Osteocyte (in vitro differentiated cells): ENCODE measurements around the gene ALPL. TPM values are rescaled to one million over a fixed set of nuclear protein-coding genes. Genes with fewer than 3 reads are reported as not detected.

Experiments used
- DNase-seq: peaks from one replicate; pipeline ENCODE4 v3.0.0; 2021; ENCODE audit warnings: mixed read lengths; ENCODE audit not compliant: unreplicated experiment; ENCODE audit errors: extremely low spot score
- H3K27ac Mint-ChIP-seq: one replicate; pipeline ENCODE4 v1.8.0; 2021; ENCODE audit warnings: mild to moderate bottlenecking, mixed read lengths; ENCODE audit not compliant: unreplicated experiment
- H3K27me3 Mint-ChIP-seq: one replicate; pipeline ENCODE4 v1.8.0; 2021; ENCODE audit warnings: mixed read lengths; ENCODE audit not compliant: unreplicated experiment
- H3K36me3 Mint-ChIP-seq: one replicate; pipeline ENCODE4 v1.8.0; 2021; ENCODE audit warnings: mixed read lengths; ENCODE audit not compliant: unreplicated experiment
- H3K4me1 Mint-ChIP-seq: one replicate; pipeline ENCODE4 v1.8.0; 2021; ENCODE audit warnings: mixed read lengths; ENCODE audit not compliant: unreplicated experiment
- H3K4me3 Mint-ChIP-seq: one replicate; pipeline ENCODE4 v1.8.0; 2021; ENCODE audit warnings: mild to moderate bottlenecking, moderate library complexity, mixed read lengths; ENCODE audit not compliant: unreplicated experiment
- H3K9me3 Mint-ChIP-seq: one replicate; pipeline ENCODE4 v1.8.0; 2021; ENCODE audit warnings: mixed read lengths; ENCODE audit not compliant: unreplicated experiment
- CTCF ChIP-seq: fragments of 200-600 bp; sonication (generic); IDR thresholded peaks from 2 replicates; pipeline ENCODE4 v1.5.0; 2021; ENCODE audit warnings: antibody characterized with exemption, mild to moderate bottlenecking, moderate library complexity
- total RNA-seq: library from RNA; stranded (reverse); gene quantifications from 2 replicates; pipeline ENCODE4 v1.2.1, GENCODE V29; 2021

ALPL gene
- total RNA-seq, 1 donor from 2014 or later: 41.6 TPM

GRCh38 chr1:21524220-21524619, 15.0 kb downstream of the ALPL start:
- no peak for DNase-seq
- no peak for TF ChIP-seq CTCF
- Mint-ChIP-seq H3K36me3 (no peaks in the 10 kb centered on the region), H3K9me3 (no peaks in the 10 kb centered on the region), H3K4me1 (peaks cover 10% of the 10 kb centered on the region), H3K27me3 (no peaks in the 10 kb centered on the region), H3K4me3 (no peak overlapping the region), H3K27ac (no peak overlapping the region)

GRCh38 chr1:21524686-21525339, 15.6 kb downstream of the ALPL start:
- Mint-ChIP-seq H3K27me3 (no peaks in the 10 kb centered on the region), H3K4me1 (peaks cover 13% of the 10 kb centered on the region), H3K27ac (no peak overlapping the region), H3K9me3 (no peaks in the 10 kb centered on the region), H3K36me3 (no peaks in the 10 kb centered on the region), H3K4me3 (no peak overlapping the region)
- no peak for TF ChIP-seq CTCF
- no peak for DNase-seq

DNA sequence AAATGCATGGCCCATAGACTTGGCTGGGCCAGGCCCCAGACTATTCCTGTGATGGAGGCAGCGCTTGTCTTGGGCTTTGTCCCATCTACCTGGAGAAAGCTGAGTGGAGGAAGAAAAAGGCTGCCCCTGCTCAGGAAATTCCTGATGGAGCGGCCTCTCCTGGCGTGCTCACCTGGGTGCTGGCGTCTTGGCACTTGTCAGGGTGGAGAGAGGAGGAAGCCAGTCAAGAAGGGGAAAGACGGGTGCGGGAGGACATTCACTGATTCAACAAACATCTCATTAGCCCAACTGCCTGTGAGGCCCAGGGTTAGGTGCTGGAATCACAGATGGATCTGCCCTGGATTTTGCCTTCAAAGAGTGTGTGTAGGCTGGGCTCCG, 16.1 kb downstream of the ALPL start:
- Mint-ChIP-seq H3K27me3 (no peaks in the 10 kb centered on the region), H3K4me1 (peaks cover 18% of the 10 kb centered on the region), H3K4me3 (no peak overlapping the region), H3K9me3 (no peaks in the 10 kb centered on the region), H3K27ac (no peak overlapping the region), H3K36me3 (no peaks in the 10 kb centered on the region)
- no peak for TF ChIP-seq CTCF
- no peak for DNase-seq

- no peaks in the 10 kb centered on the region for H3K9me3 Mint-ChIP-seq
- no peaks in the 10 kb centered on the region for H3K27me3 Mint-ChIP-seq
- H3K4me3 Mint-ChIP-seq: no peak overlapping the region
Observed at GRCh38 chr1:21526441-21526840, 17.2 kb downstream of the ALPL start.

More at GRCh38 chr1:21526441-21526840, 17.2 kb downstream of the ALPL start:
- Mint-ChIP-seq H3K27ac (no peak overlapping the region), H3K36me3 (no peaks in the 10 kb centered on the region), H3K4me1 (peaks cover 16% of the 10 kb centered on the region)
- no peak for DNase-seq
- no peak for TF ChIP-seq CTCF
